GM13976 (cell line): Measurements from ENCODE around the gene DOC2A.

Experiments
- DNase-seq: peaks from one replicate; pipeline ENCODE4 v3.0.0; 2012; ENCODE audit warnings: low spot score
- CTCF ChIP-seq: IDR thresholded peaks from 2 replicates; pipeline ENCODE4 v1.5.1; 2012; ENCODE audit warnings: borderline replicate concordance, mild to moderate bottlenecking; ENCODE audit not compliant: insufficient read depth; ENCODE audit errors: extremely low read depth, missing control alignments, control extremely low read depth
- in situ Hi-C: fragments of 300-500 bp; cut with MboI; formaldehyde crosslinking; loops from one replicate; pipeline ENCODE4 v1.12.0; 2022; ENCODE audit warnings: low sequenced_read_pairs, mixed read lengths, inconsistent platforms; ENCODE audit not compliant: unreplicated experiment

Gene DOC2A

GRCh38 chr16:29984137-29984763 is 26.6 kb downstream of the DOC2A start:
- no peak for DNase-seq
- no peak for TF ChIP-seq CTCF
- in situ Hi-C loops = no loop called here

- in situ Hi-C loops = no loop called here
- no peak for TF ChIP-seq CTCF
- no peak for DNase-seq
Observed at GRCh38 chr16:29983420-29984136, 27.2 kb downstream of the DOC2A start.

GRCh38 chr16:29982560-29983419 is 28.0 kb downstream of the DOC2A start:
- in situ Hi-C loops = no loop called here
- TF ChIP-seq CTCF = no peak
- no peak for DNase-seq

- no peak for DNase-seq
- no peak for TF ChIP-seq CTCF
- in situ Hi-C loops = loop anchor here (10.0 kb wide), 1 partner anchor 64 kb away; no protein-coding TSS in a partner anchor
Observed at GRCh38 chr16:29978564-29979270, 32.1 kb downstream of the DOC2A start.

- in situ Hi-C loops = loop anchor here (10.0 kb wide), 1 partner anchor 63 kb away; no protein-coding TSS in a partner anchor
- DNase-seq = no peak
- TF ChIP-seq CTCF = no peak
Observed at GRCh38 chr16:29978081-29978480, 32.7 kb downstream of the DOC2A start.
